CD14-positive monocyte (primary cell): ENCODE measurements around the gene GRID2IP. TPM values are rescaled to one million over a fixed set of nuclear protein-coding genes. Genes with fewer than 3 reads are reported as not detected.

Experiments
- DNase-seq, 3 donors: peaks; one replicate each; pipeline ENCODE4 v3.0.0-alpha.2; 2011 to 2022
- H2AFZ ChIP-seq: 2 replicates; pipeline ENCODE4 v1.6.0; 2012; ENCODE audit warnings: mild to moderate bottlenecking, low read depth, low read length, inconsistent platforms; ENCODE audit not compliant: insufficient read depth, poor library complexity, severe bottlenecking
- H3K27ac ChIP-seq, 2 donors: 1 replicate in 1 of 2; 2 replicates in 1 of 2; pipeline ENCODE4 v1.5.1; 2012 to 2013; ENCODE audit warnings: low read length in 2 of 2, control low read depth in 1 of 2, inconsistent platforms in 1 of 2, low read depth in 1 of 2, mild to moderate bottlenecking in 1 of 2
- H3K27me3 ChIP-seq, 2 donors: one replicate each; pipeline versions ENCODE4 v1.6.0 to v1.6.1; 2011 to 2013; ENCODE audit warnings: low read length in 2 of 2; ENCODE audit not compliant: control insufficient read depth in 2 of 2, insufficient read depth in 2 of 2
- H3K36me3 ChIP-seq, 2 donors: replicated peaks in 1 of 2; 1 replicate in 1 of 2; 2 replicates in 1 of 2; pipeline versions ENCODE4 v1.5.1 to v1.6.1; 2012 to 2013; ENCODE audit warnings: low read length in 2 of 2, control low read depth in 1 of 2, inconsistent platforms in 1 of 2, mild to moderate bottlenecking in 1 of 2; ENCODE audit not compliant: insufficient read depth in 2 of 2, control insufficient read depth in 1 of 2
- H3K4me1 ChIP-seq, 2 donors: 1 replicate in 1 of 2; 2 replicates in 1 of 2; pipeline versions ENCODE4 v1.5.1 to v1.6.1; 2012 to 2013; ENCODE audit warnings: low read length in 2 of 2, control low read depth in 1 of 2, inconsistent platforms in 1 of 2, mild to moderate bottlenecking in 1 of 2, moderate library complexity in 1 of 2; ENCODE audit not compliant: insufficient read depth in 2 of 2, control insufficient read depth in 1 of 2
- H3K4me2 ChIP-seq: replicated peaks from 2 replicates; pipeline ENCODE3; 2012; ENCODE audit warnings: low read length, moderate library complexity, mild to moderate bottlenecking; ENCODE audit not compliant: poor library complexity, severe bottlenecking; ENCODE audit errors: extremely low read depth
- H3K4me3 ChIP-seq, 3 experiments: fragments of 200-600 bp in 1 of 3; sonication (generic) in 1 of 3; replicated peaks in 1 of 3; 1 replicate in 2 of 3; 2 replicates in 1 of 3; pipeline ENCODE4 v1.5.1; 2011 to 2013; ENCODE audit warnings: low read length in 3 of 3, mild to moderate bottlenecking in 3 of 3, control low read depth in 2 of 3, low read depth in 2 of 3, inconsistent platforms in 1 of 3, moderate library complexity in 1 of 3
- H3K79me2 ChIP-seq: 2 replicates; pipeline ENCODE4 v1.6.0; 2012; ENCODE audit warnings: mild to moderate bottlenecking, control low read depth, inconsistent platforms, low read length, moderate library complexity; ENCODE audit not compliant: insufficient read depth
- H3K9ac ChIP-seq: 2 replicates; pipeline ENCODE4 v1.6.0; 2017; ENCODE audit warnings: low read length, mild to moderate bottlenecking; ENCODE audit not compliant: insufficient read depth, poor library complexity, severe bottlenecking
- H3K9me3 ChIP-seq, 2 donors: replicated peaks in 1 of 2; 1 replicate in 1 of 2; 2 replicates in 1 of 2; pipeline versions ENCODE4 v1.5.1 to v1.6.1; 2012 to 2013; ENCODE audit warnings: low read length in 2 of 2, control low read depth in 1 of 2; ENCODE audit not compliant: control insufficient read depth in 1 of 2, insufficient read depth in 1 of 2
- H4K20me1 ChIP-seq: 2 replicates; pipeline ENCODE4 v1.6.0; 2012; ENCODE audit warnings: mild to moderate bottlenecking, low read length, control low read depth, moderate library complexity; ENCODE audit not compliant: insufficient read depth
- H3K27ac Mint-ChIP-seq, 7 donors: one replicate each; pipeline ENCODE4 v1.8.0; 2020; ENCODE audit warnings: mild to moderate bottlenecking in 7 of 7, mixed read lengths in 7 of 7, moderate library complexity in 6 of 7, inconsistent platforms in 2 of 7
- H3K27me3 Mint-ChIP-seq, 3 donors: one replicate each; pipeline ENCODE4 v1.8.0; 2021 to 2022; ENCODE audit warnings: low read depth in 3 of 3, mild to moderate bottlenecking in 3 of 3, mixed read lengths in 3 of 3, moderate library complexity in 3 of 3, inconsistent platforms in 1 of 3
- H3K36me3 Mint-ChIP-seq, 2 donors: one replicate each; pipeline ENCODE4 v1.8.0; 2020; ENCODE audit warnings: mixed read lengths in 2 of 2, inconsistent platforms in 1 of 2, mild to moderate bottlenecking in 1 of 2
- H3K4me1 Mint-ChIP-seq: one replicate; pipeline ENCODE4 v1.8.0; 2020; ENCODE audit warnings: mild to moderate bottlenecking, mixed read lengths
- H3K4me3 Mint-ChIP-seq, 2 donors: one replicate each; pipeline ENCODE4 v1.8.0; 2020; ENCODE audit warnings: mild to moderate bottlenecking in 2 of 2, mixed read lengths in 2 of 2, moderate library complexity in 1 of 2
- H3K9me3 Mint-ChIP-seq, 7 donors: one replicate each; pipeline ENCODE4 v1.8.0; 2020 to 2022; ENCODE audit warnings: mixed read lengths in 7 of 7, mild to moderate bottlenecking in 6 of 7, moderate library complexity in 6 of 7, inconsistent platforms in 2 of 7
- CTCF ChIP-seq: fragments of 200-600 bp; IDR thresholded peaks from one replicate; pipeline ENCODE4 v1.8.0; 2022; ENCODE audit warnings: antibody characterized with exemption, mild to moderate bottlenecking
- WGBS: methylation state at CpG from one replicate; pipeline ENCODE4 v1.1.5; 2013; ENCODE audit warnings: missing lambda C conversion rate; ENCODE audit not compliant: insufficient coverage; 5-methylcytosine and 5-hydroxymethylcytosine counted together
- intact Hi-C, 2 donors: fragments of 100-400 bp; cut with micrococcal nuclease; formaldehyde crosslinking; loops; one replicate each; pipeline versions ENCODE4 v1.15.0 to v1.15.1; 2023
- polyA plus RNA-seq, 3 donors: library from polyadenylated mRNA; depleted of rRNA in 1 of 3; unstranded in 2 of 3; stranded (reverse) in 1 of 3; fragments of 300-500 nt in 2 of 3; fragments of >200 nt in 1 of 3; fragmentation: Illumina TruSeq in 2 of 3; gene quantifications; 1 replicate in 2 of 3; 2 replicates in 1 of 3; pipeline ENCODE4 v1.2.3, GENCODE V29; 2012 to 2021

GRID2IP gene
- polyA plus RNA-seq, 3 donors, result not detected

- no peak overlapping the region for H3K4me2 ChIP-seq
- Mint-ChIP-seq H3K27me3 (peaks cover 0 to 4% (median 0%) of the 10 kb centered on the region in 3 donors), H3K4me3 (no peak overlapping the region), H3K9me3 (no peaks in the 10 kb centered on the region), H3K27ac (no peak overlapping the region), H3K4me1 (peaks cover 6% of the 10 kb centered on the region), H3K36me3 (no peaks in the 10 kb centered on the region)
- H3K9ac ChIP-seq, result no peak overlapping the region
- no peaks in the 10 kb centered on the region for H3K9me3 ChIP-seq
- WGBS, result 99% methylated on average over 10 of the region's 12 CpGs
- no peak overlapping the region for H3K4me3 ChIP-seq
- no peaks in the 10 kb centered on the region for H3K79me2 ChIP-seq
- intact Hi-C loops, result no loop called here
- peaks cover 5 to 6% of the 10 kb centered on the region in 2 donors for H3K4me1 ChIP-seq
- H3K27ac ChIP-seq, result no peak overlapping the region
- H3K27me3 ChIP-seq, result no peaks in the 10 kb centered on the region
- H4K20me1 ChIP-seq, result no peaks in the 10 kb centered on the region
- H2AFZ ChIP-seq, result no peak overlapping the region
- DNase-seq, result no peak
- no peak for TF ChIP-seq CTCF
- H3K36me3 ChIP-seq, result no peaks in the 10 kb centered on the region
Measured at GRCh38 chr7:6513541-6513940, 37.7 kb downstream of the GRID2IP start.

GRCh38 chr7:6512892-6513291 lies 38.4 kb downstream of the GRID2IP start:
- intact Hi-C loops, result no loop called here
- Histone ChIP-seq H3K79me2 (no peaks in the 10 kb centered on the region), H3K4me3 (no peak overlapping the region), H3K27me3 (no peaks in the 10 kb centered on the region), H3K9ac (no peak overlapping the region), H3K9me3 (no peaks in the 10 kb centered on the region), H3K4me2 (no peak overlapping the region), H3K36me3 (no peaks in the 10 kb centered on the region), H3K27ac (no peak overlapping the region), H2AFZ (no peak overlapping the region), H4K20me1 (no peaks in the 10 kb centered on the region), H3K4me1 (peaks cover 5 to 6% of the 10 kb centered on the region in 2 donors)
- H3K27ac Mint-ChIP-seq, result no peak overlapping the region
- peaks cover 0 to 4% (median 0%) of the 10 kb centered on the region in 3 donors for H3K27me3 Mint-ChIP-seq
- 100% methylated on average over 4 of the region's 6 CpGs for WGBS
- TF ChIP-seq CTCF, result no peak
- DNase-seq, result no peak
- H3K36me3 Mint-ChIP-seq, result no peaks in the 10 kb centered on the region
- H3K9me3 Mint-ChIP-seq, result no peaks in the 10 kb centered on the region
- peaks cover 6% of the 10 kb centered on the region for H3K4me1 Mint-ChIP-seq
- no peak overlapping the region for H3K4me3 Mint-ChIP-seq
